Central memory CD8-positive, alpha-beta T cell (primary cell): ENCODE results near the gene F13B.
"Not testable (repeated sequence)": the region's sequence is repeated elsewhere in the genome, so short reads cannot be mapped to it uniquely, and the experiment has no call there.

ENCODE experiments used
- ATAC-seq: fragments of 150-1000 bp; cut with Tn5 transposase; replicated peaks from 2 replicates; pipeline ENCODE4 v1.10.0; 2022; ENCODE audit warnings: mild to moderate bottlenecking, moderate FRiP score, moderate number of reproducible peaks; ENCODE audit not compliant: poor library complexity, severe bottlenecking; ENCODE audit errors: extremely low read depth
- DNase-seq, 2 donors: peaks; one replicate each; pipeline ENCODE4 v3.0.0; 2021; ENCODE audit warnings: low spot score in 2 of 2
- H3K27ac Mint-ChIP-seq: one replicate; pipeline ENCODE4 v1.8.0; 2022; ENCODE audit warnings: low read depth, mild to moderate bottlenecking, moderate library complexity, mixed read lengths
- H3K27me3 Mint-ChIP-seq: one replicate; pipeline ENCODE4 v1.8.0; 2022; ENCODE audit warnings: mixed read lengths
- H3K36me3 Mint-ChIP-seq: one replicate; pipeline ENCODE4 v1.8.0; 2022; ENCODE audit warnings: mild to moderate bottlenecking, moderate library complexity, mixed read lengths; ENCODE audit not compliant: insufficient read depth
- H3K4me1 Mint-ChIP-seq: one replicate; pipeline ENCODE4 v1.8.0; 2022; ENCODE audit warnings: mixed read lengths
- H3K4me3 Mint-ChIP-seq: one replicate; pipeline ENCODE4 v1.8.0; 2022; ENCODE audit warnings: mild to moderate bottlenecking, moderate library complexity, mixed read lengths
- H3K9me3 Mint-ChIP-seq: one replicate; pipeline ENCODE4 v1.8.0; 2022; ENCODE audit warnings: mixed read lengths

F13B gene

GRCh38 chr1:196993916-196994315, 73.1 kb downstream of the F13B start:
- Mint-ChIP-seq H3K9me3 (peaks cover 5% of the 10 kb centered on the region), H3K27ac (no peak overlapping the region), H3K4me1 (no peaks in the 10 kb centered on the region), H3K27me3 (peaks cover 18% of the 10 kb centered on the region), H3K36me3 (no peaks in the 10 kb centered on the region), H3K4me3 (no peak overlapping the region)
- ATAC-seq (no peak), DNase-seq (no peak)

GRCh38 chr1:196991919-196992651, 75.0 kb downstream of the F13B start:
- not testable (repeated sequence) for H3K27ac Mint-ChIP-seq, DNase-seq, H3K4me1 Mint-ChIP-seq, ATAC-seq, H3K36me3 Mint-ChIP-seq, H3K9me3 Mint-ChIP-seq, H3K4me3 Mint-ChIP-seq
- H3K27me3 Mint-ChIP-seq, result peaks cover 20% of the 10 kb centered on the region
